Activated CD4-positive, alpha-beta T cell treated with anti-CD3 and anti-CD28 coated beads, Interleukin-2, amount 10 ng/mL, durations not matched to agents 24 days and 14 days (primary cell): ENCODE measurements around the gene SIRT7. TPM values are rescaled to one million over a fixed set of nuclear protein-coding genes. Genes with fewer than 3 reads are reported as not detected.
"Not testable (repeated sequence)": the region's sequence is repeated elsewhere in the genome, so short reads cannot be mapped to it uniquely, and the experiment has no call there.

Source experiments
- DNase-seq: peaks from one replicate; pipeline ENCODE4 v3.0.0; 2022
- H3K27ac Mint-ChIP-seq: one replicate; pipeline ENCODE4 v1.8.0; 2022; ENCODE audit warnings: mild to moderate bottlenecking, mixed read lengths
- H3K27me3 Mint-ChIP-seq: one replicate; pipeline ENCODE4 v1.8.0; 2022; ENCODE audit warnings: mixed read lengths
- H3K36me3 Mint-ChIP-seq: one replicate; pipeline ENCODE4 v1.8.0; 2022; ENCODE audit warnings: low read depth, mild to moderate bottlenecking, mixed read lengths
- H3K4me1 Mint-ChIP-seq: one replicate; pipeline ENCODE4 v1.8.0; 2021; ENCODE audit warnings: mixed read lengths
- H3K4me3 Mint-ChIP-seq: one replicate; pipeline ENCODE4 v1.8.0; 2022; ENCODE audit warnings: mild to moderate bottlenecking, moderate library complexity, mixed read lengths
- H3K9me3 Mint-ChIP-seq: one replicate; pipeline ENCODE4 v1.8.0; 2021; ENCODE audit warnings: mixed read lengths
- intact Hi-C: fragments of 100-400 bp; cut with micrococcal nuclease; formaldehyde crosslinking; loops from one replicate; pipeline ENCODE4 v1.15.1; 2023
- total RNA-seq: library from RNA; stranded (reverse); gene quantifications from 2 replicates; pipeline ENCODE4 v1.2.3, GENCODE V29; 2022

Gene SIRT7
- total RNA-seq, 1 donor from 2014 or later: 54.9 TPM

GRCh38 chr17:81957691-81958432, 39.9 kb upstream of the SIRT7 start:
- Mint-ChIP-seq H3K27ac (no peak overlapping the region), H3K4me1 (peaks cover 3% of the 10 kb centered on the region), H3K36me3 (no peaks in the 10 kb centered on the region), H3K4me3 (peak overlapping the region; percentile 65), H3K27me3 (peaks cover 24% of the 10 kb centered on the region), H3K9me3 (no peaks in the 10 kb centered on the region)
- DNase-seq: peak; percentile 56
- intact Hi-C loops: loop anchor here (10.0 kb wide), 1 partner anchor 197 kb away; no protein-coding TSS in a partner anchor

- no peak for DNase-seq
- intact Hi-C loops: loop anchor here (10.0 kb wide), 1 partner anchor 198 kb away; no protein-coding TSS in a partner anchor
- peaks cover 3% of the 10 kb centered on the region for H3K4me1 Mint-ChIP-seq
- H3K36me3 Mint-ChIP-seq: no peaks in the 10 kb centered on the region
- H3K27ac Mint-ChIP-seq: no peak overlapping the region
- H3K9me3 Mint-ChIP-seq: no peaks in the 10 kb centered on the region
- H3K4me3 Mint-ChIP-seq: no peak overlapping the region
- peaks cover 18% of the 10 kb centered on the region for H3K27me3 Mint-ChIP-seq
Observed at GRCh38 chr17:81956607-81957589, 38.9 kb upstream of the SIRT7 start.

GRCh38 chr17:81955756-81956544, 38.0 kb upstream of the SIRT7 start:
- H3K9me3 Mint-ChIP-seq: no peaks in the 10 kb centered on the region
- peak; percentile 55 for DNase-seq
- intact Hi-C loops: loop anchor here (10.0 kb wide), 1 partner anchor 199 kb away; no protein-coding TSS in a partner anchor
- H3K4me1 Mint-ChIP-seq: peaks cover 3% of the 10 kb centered on the region
- no peak overlapping the region for H3K4me3 Mint-ChIP-seq
- no peaks in the 10 kb centered on the region for H3K36me3 Mint-ChIP-seq
- no peak overlapping the region for H3K27ac Mint-ChIP-seq
- H3K27me3 Mint-ChIP-seq: peaks cover 21% of the 10 kb centered on the region

GRCh38 chr17:81955058-81955681, 37.2 kb upstream of the SIRT7 start:
- H3K4me1 Mint-ChIP-seq: peaks cover 3% of the 10 kb centered on the region
- H3K9me3 Mint-ChIP-seq: no peaks in the 10 kb centered on the region
- intact Hi-C loops: loop anchor here (10.0 kb wide), 1 partner anchor 200 kb away; no protein-coding TSS in a partner anchor
- peaks cover 26% of the 10 kb centered on the region for H3K27me3 Mint-ChIP-seq
- no peak overlapping the region for H3K4me3 Mint-ChIP-seq
- no peak overlapping the region for H3K27ac Mint-ChIP-seq
- H3K36me3 Mint-ChIP-seq: no peaks in the 10 kb centered on the region
- DNase-seq: no peak

- H3K9me3 Mint-ChIP-seq: no peaks in the 10 kb centered on the region
- H3K27me3 Mint-ChIP-seq: peaks cover 26% of the 10 kb centered on the region
- intact Hi-C loops: loop anchor here (10.0 kb wide), 1 partner anchor 200 kb away; no protein-coding TSS in a partner anchor
- DNase-seq: no peak
- H3K27ac Mint-ChIP-seq: no peak overlapping the region
- no peaks in the 10 kb centered on the region for H3K36me3 Mint-ChIP-seq
- H3K4me1 Mint-ChIP-seq: peaks cover 3% of the 10 kb centered on the region
- no peak overlapping the region for H3K4me3 Mint-ChIP-seq
Observed at GRCh38 chr17:81954131-81955057, 36.4 kb upstream of the SIRT7 start.

- DNase-seq, H3K27ac Mint-ChIP-seq: not testable (repeated sequence)
- peaks cover 19% of the 10 kb centered on the region for H3K27me3 Mint-ChIP-seq
Observed at GRCh38 chr17:81953443-81953842, 35.5 kb upstream of the SIRT7 start.

GRCh38 chr17:81952792-81953228, 34.8 kb upstream of the SIRT7 start:
- peaks cover 13% of the 10 kb centered on the region for H3K27me3 Mint-ChIP-seq
- intact Hi-C loops: loop anchor here (10.0 kb wide), 1 partner anchor 202 kb away; no protein-coding TSS in a partner anchor
- H3K9me3 Mint-ChIP-seq: no peaks in the 10 kb centered on the region
- H3K27ac Mint-ChIP-seq: no peak overlapping the region
- no peak for DNase-seq
- no peaks in the 10 kb centered on the region for H3K4me1 Mint-ChIP-seq
- no peaks in the 10 kb centered on the region for H3K36me3 Mint-ChIP-seq
- no peak overlapping the region for H3K4me3 Mint-ChIP-seq

More at GRCh38 chr17:81953443-81953842, 35.5 kb upstream of the SIRT7 start:
- not testable (repeated sequence) for H3K4me1 Mint-ChIP-seq, H3K4me3 Mint-ChIP-seq, H3K36me3 Mint-ChIP-seq, H3K9me3 Mint-ChIP-seq
- intact Hi-C loops: loop anchor here (10.0 kb wide), 1 partner anchor 201 kb away; no protein-coding TSS in a partner anchor

GRCh38 chr17:81951785-81952684, 34.1 kb upstream of the SIRT7 start:
- no peaks in the 10 kb centered on the region for H3K9me3 Mint-ChIP-seq
- intact Hi-C loops: loop anchor here (10.0 kb wide), 1 partner anchor 203 kb away; no protein-coding TSS in a partner anchor
- no peak overlapping the region for H3K27ac Mint-ChIP-seq
- no peak for DNase-seq
- H3K36me3 Mint-ChIP-seq: no peaks in the 10 kb centered on the region
- no peak overlapping the region for H3K4me3 Mint-ChIP-seq
- H3K4me1 Mint-ChIP-seq: no peaks in the 10 kb centered on the region
- peaks cover 9% of the 10 kb centered on the region for H3K27me3 Mint-ChIP-seq

- Mint-ChIP-seq H3K9me3 (no peaks in the 10 kb centered on the region), H3K36me3 (no peaks in the 10 kb centered on the region), H3K27ac (no peak overlapping the region), H3K4me3 (no peak overlapping the region), H3K27me3 (peaks cover 9% of the 10 kb centered on the region), H3K4me1 (no peaks in the 10 kb centered on the region)
- DNase-seq: no peak
- intact Hi-C loops: loop anchor here (10.0 kb wide), 1 partner anchor 204 kb away; no protein-coding TSS in a partner anchor
Observed at GRCh38 chr17:81950501-81950900, 32.5 kb upstream of the SIRT7 start.

- intact Hi-C loops: no loop called here
- Mint-ChIP-seq H3K36me3 (no peaks in the 10 kb centered on the region), H3K4me3 (no peak overlapping the region)
Observed at GRCh38 chr17:81948635-81949378, 30.8 kb upstream of the SIRT7 start.

GRCh38 chr17:81947189-81947588, 29.2 kb upstream of the SIRT7 start, which contains the start of gene MYADML2:
TSS of gene MYADML2 (minus strand) at chr17:81947233. CDS start at chr17:81941741, 5,492 bp downstream.
- intact Hi-C loops: no loop called here
- Mint-ChIP-seq H3K9me3 (no peaks in the 10 kb centered on the region), H3K4me1 (no peaks in the 10 kb centered on the region), H3K27ac (no peak within 1 kb of the TSS), H3K27me3 (peaks cover 9% of the 10 kb centered on the region), H3K36me3 (no peaks in the 10 kb centered on the region), H3K4me3 (no peak within 1 kb of the TSS)
- no peak for DNase-seq

More at GRCh38 chr17:81948635-81949378, 30.8 kb upstream of the SIRT7 start:
- Mint-ChIP-seq H3K4me1 (no peaks in the 10 kb centered on the region), H3K27me3 (peaks cover 9% of the 10 kb centered on the region), H3K27ac (no peak overlapping the region), H3K9me3 (no peaks in the 10 kb centered on the region)
- DNase-seq: no peak
